ENCODE measurements around the gene GBA3. TPM values are rescaled to one million over a fixed set of nuclear protein-coding genes. Genes with fewer than 3 reads are reported as not detected.

The GBA3 gene
- total and polyA plus RNA-seq, 2 donors (not counting 3 experiments of a cell fraction or from before 2014, with no cell fraction given), result not detected

DNA sequence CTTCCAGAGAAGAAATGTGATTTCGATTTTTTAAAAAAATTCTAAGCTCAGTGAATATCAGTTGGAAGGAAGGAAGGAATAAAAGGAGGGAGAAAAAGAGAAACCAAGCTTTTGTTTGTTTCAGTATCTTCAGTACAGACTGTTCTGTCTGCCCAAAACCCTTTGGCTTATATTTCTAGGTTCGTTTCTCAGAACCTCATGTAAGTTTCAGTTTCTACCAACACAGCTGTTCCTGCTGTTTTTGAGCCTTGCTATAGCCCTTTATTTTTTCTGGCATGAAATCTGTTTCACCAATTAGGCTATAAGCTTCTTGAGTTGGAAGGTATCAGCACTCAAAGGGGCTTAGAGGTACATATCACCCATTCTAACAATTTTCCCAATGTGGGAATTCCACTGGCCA is 157.9 kb downstream of the GBA3 start:
- Histone ChIP-seq H3K4me3 (replicated peaks in 1 of 3; ENCODE audit: insufficient read depth in 1 of 3, low read depth in 1 of 3, low read length in 3 of 3) (no peak overlapping the region), H3K9me3 (replicated peaks; ENCODE audit: control insufficient read depth, insufficient read depth, low read length) (peaks cover 2% of the 10 kb centered on the region), H2AFZ (ENCODE audit: low read depth, low read length) (no peak overlapping the region), H3K27me3 (ENCODE audit: control insufficient read depth in 2 of 2, insufficient read depth in 2 of 2, low read length in 2 of 2) (no peaks in the 10 kb centered on the region), H3K27ac (ENCODE audit: insufficient read depth, low read depth, low read length) (no peak overlapping the region), H3K36me3 (ENCODE audit: control insufficient read depth in 2 of 2, extremely low read depth in 1 of 2, insufficient read depth in 2 of 2, low read length in 2 of 2) (no peaks in the 10 kb centered on the region), H3K9me1 (replicated peaks; ENCODE audit: control insufficient read depth, extremely low read depth, insufficient read depth, low read length) (no peaks in the 10 kb centered on the region), H3K4me1 (ENCODE audit: control insufficient read depth, extremely low read depth, insufficient read depth, low read length) (no peaks in the 10 kb centered on the region), H3K4me2 (ENCODE audit: insufficient read depth, low read length) (no peak overlapping the region), H3K79me2 (ENCODE audit: control insufficient read depth, insufficient read depth, low read length) (no peaks in the 10 kb centered on the region), H3K9ac (replicated peaks; ENCODE audit: extremely low read depth, insufficient read depth, low read length) (no peak overlapping the region), H4K20me1 (replicated peaks; ENCODE audit: control insufficient read depth, extremely low read depth, insufficient read depth, low read length) (no peaks in the 10 kb centered on the region)
- FAIRE-seq (no peak), DNase-seq (ENCODE audit: low read depth, low spot score) (no peak)
- ChIA-PET POLR2A (no interaction called here), CTCF (interaction anchor here (1.0 kb wide), 1 partner anchor 27 kb away, joined by 3 read pairs; no protein-coding TSS in a partner anchor)
- TF ChIP-seq GATA2 (IDR thresholded peaks at IDR 0.05; ENCODE audit: insufficient read depth, insufficient read length, low read depth, low read length), result no peak
- TF ChIP-seq CTCF (IDR thresholded peaks at IDR 0.05; ENCODE audit: extremely low read depth in 1 of 2, insufficient read depth in 1 of 2, low read depth in 1 of 2, low read length in 2 of 2), result no peak
- TF ChIP-seq MYC (IDR thresholded peaks at IDR 0.05; ENCODE audit: low read depth, low read length), result no peak
- no peak for TF ChIP-seq POLR2A (IDR thresholded peaks at IDR 0.05; ENCODE audit: low read depth, low read length)
- TF ChIP-seq POLR2AphosphoS5 (IDR thresholded peaks at IDR 0.05; ENCODE audit: insufficient read depth, low read depth, low read length), result no peak
- no peak for TF ChIP-seq FOS (IDR thresholded peaks at IDR 0.05; ENCODE audit: borderline replicate concordance, insufficient read depth, low read length)
- TF ChIP-seq MAX (IDR thresholded peaks at IDR 0.05; ENCODE audit: insufficient read depth, insufficient read length), result no peak
- TF ChIP-seq EZH2 (IDR thresholded peaks at IDR 0.05; ENCODE audit: borderline replicate concordance, low read depth, low read length, severe bottlenecking), result no peak
- TF ChIP-seq JUN (IDR thresholded peaks at IDR 0.05; ENCODE audit: borderline replicate concordance, insufficient read depth, insufficient read length, low read depth), result no peak
- intact Hi-C loops (cut with micrococcal nuclease) (no loop called here), dilution Hi-C loops (cut with MboI; ENCODE audit: extremely low pct_ligation_motif_present, low sequenced_read_pairs) (no loop called here)
- no TSS peak for BruUV-seq (replicated peaks)

Data from endothelial cell of umbilical vein (primary cell).